Progenitor cell of endocrine pancreas (in vitro differentiated cells): Measurements from ENCODE around the gene CAMK1D. TPM values are rescaled to one million over a fixed set of nuclear protein-coding genes. Genes with fewer than 3 reads are reported as not detected.

Experiments
- DNase-seq: peaks from one replicate; pipeline ENCODE4 v3.0.0; 2021; ENCODE audit warnings: low spot score; ENCODE audit not compliant: unreplicated experiment
- H3K27ac Mint-ChIP-seq: 2 replicates; pipeline ENCODE4 v1.8.0; 2021; ENCODE audit warnings: mild to moderate bottlenecking, moderate library complexity, mixed read lengths
- H3K27me3 Mint-ChIP-seq: 2 replicates; pipeline ENCODE4 v1.8.0; 2021; ENCODE audit warnings: mixed read lengths
- H3K36me3 Mint-ChIP-seq: 2 replicates; pipeline ENCODE4 v1.8.0; 2022; ENCODE audit warnings: mixed read lengths; ENCODE audit not compliant: insufficient read depth
- H3K4me1 Mint-ChIP-seq: 2 replicates; pipeline ENCODE4 v1.8.0; 2021; ENCODE audit warnings: low read depth, mixed read lengths
- H3K4me3 Mint-ChIP-seq: 2 replicates; pipeline ENCODE4 v1.8.0; 2021; ENCODE audit warnings: low read depth, mild to moderate bottlenecking, moderate library complexity, mixed read lengths
- H3K9me3 Mint-ChIP-seq: 2 replicates; pipeline ENCODE4 v1.8.0; 2021; ENCODE audit warnings: low read depth, mixed read lengths
- total RNA-seq: library from RNA; stranded (reverse); gene quantifications from 2 replicates; pipeline ENCODE4 v1.2.1, GENCODE V29; 2021
- TF ChIP-seq, protein P1 (sequence below): fragments of 200-600 bp; sonication (generic); IDR thresholded peaks from one replicate; pipeline ENCODE4 v1.5.0; 2021; ENCODE audit warnings: antibody characterized with exemption, mild to moderate bottlenecking; ENCODE audit not compliant: unreplicated experiment

CAMK1D gene
- total RNA-seq, 1 donor from 2014 or later, result 10.8 TPM

DNA sequence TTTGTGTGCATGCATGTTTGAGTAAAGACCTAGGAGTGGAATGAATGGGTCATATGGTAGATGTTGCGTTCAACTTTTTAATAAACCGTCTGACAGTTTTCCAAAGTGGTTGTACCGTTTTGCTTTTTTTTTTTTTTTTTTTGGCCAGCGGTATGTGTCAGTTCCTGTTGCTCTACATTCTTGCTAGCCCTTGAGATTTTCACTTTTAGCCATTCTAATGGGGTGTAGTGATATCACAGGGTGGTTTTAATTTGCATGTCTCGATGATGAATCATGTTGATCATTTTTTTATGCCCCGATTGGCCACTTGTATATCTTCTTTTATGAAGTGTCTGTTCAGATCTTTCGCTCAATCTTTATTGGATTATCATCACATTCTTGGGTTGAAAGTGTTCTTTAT is 320.7 kb downstream of the CAMK1D start:
- Mint-ChIP-seq H3K27me3 (no peaks in the 10 kb centered on the region), H3K27ac (no peak overlapping the region), H3K4me1 (no peaks in the 10 kb centered on the region), H3K36me3 (peaks cover 2% of the 10 kb centered on the region), H3K4me3 (no peak overlapping the region), H3K9me3 (no peaks in the 10 kb centered on the region)
- DNase-seq, result no peak
- TF ChIP-seq, protein P1, sequence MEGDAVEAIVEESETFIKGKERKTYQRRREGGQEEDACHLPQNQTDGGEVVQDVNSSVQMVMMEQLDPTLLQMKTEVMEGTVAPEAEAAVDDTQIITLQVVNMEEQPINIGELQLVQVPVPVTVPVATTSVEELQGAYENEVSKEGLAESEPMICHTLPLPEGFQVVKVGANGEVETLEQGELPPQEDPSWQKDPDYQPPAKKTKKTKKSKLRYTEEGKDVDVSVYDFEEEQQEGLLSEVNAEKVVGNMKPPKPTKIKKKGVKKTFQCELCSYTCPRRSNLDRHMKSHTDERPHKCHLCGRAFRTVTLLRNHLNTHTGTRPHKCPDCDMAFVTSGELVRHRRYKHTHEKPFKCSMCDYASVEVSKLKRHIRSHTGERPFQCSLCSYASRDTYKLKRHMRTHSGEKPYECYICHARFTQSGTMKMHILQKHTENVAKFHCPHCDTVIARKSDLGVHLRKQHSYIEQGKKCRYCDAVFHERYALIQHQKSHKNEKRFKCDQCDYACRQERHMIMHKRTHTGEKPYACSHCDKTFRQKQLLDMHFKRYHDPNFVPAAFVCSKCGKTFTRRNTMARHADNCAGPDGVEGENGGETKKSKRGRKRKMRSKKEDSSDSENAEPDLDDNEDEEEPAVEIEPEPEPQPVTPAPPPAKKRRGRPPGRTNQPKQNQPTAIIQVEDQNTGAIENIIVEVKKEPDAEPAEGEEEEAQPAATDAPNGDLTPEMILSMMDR, result no peak

DNA sequence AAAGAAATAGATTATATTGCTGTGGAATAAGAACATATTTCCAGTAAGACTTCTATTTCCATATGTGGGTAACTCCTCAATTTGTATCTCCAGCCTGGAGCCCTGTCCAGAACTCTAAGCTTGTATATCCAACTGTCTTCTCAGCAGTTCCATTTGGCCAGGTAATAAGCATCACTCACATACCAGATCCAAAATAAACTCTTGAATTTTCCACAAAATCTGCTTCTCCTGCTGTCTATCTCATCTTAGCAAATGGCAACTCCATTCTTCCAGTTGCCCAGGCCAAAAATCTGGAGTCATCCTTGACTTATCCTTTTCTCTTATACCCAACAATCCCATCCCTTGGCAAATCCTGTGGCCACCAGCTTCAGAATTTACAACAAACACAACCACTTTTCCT is 325.8 kb downstream of the CAMK1D start:
- no peak overlapping the region for H3K4me3 Mint-ChIP-seq
- H3K36me3 Mint-ChIP-seq, result no peaks in the 10 kb centered on the region
- DNase-seq, result no peak
- H3K4me1 Mint-ChIP-seq, result no peaks in the 10 kb centered on the region
- H3K9me3 Mint-ChIP-seq, result no peaks in the 10 kb centered on the region
- no peaks in the 10 kb centered on the region for H3K27me3 Mint-ChIP-seq
- H3K27ac Mint-ChIP-seq, result no peak overlapping the region
- TF ChIP-seq, protein P1, result no peak

- Mint-ChIP-seq H3K4me1 (no peaks in the 10 kb centered on the region), H3K9me3 (no peaks in the 10 kb centered on the region), H3K36me3 (no peaks in the 10 kb centered on the region), H3K4me3 (no peak overlapping the region), H3K27ac (no peak overlapping the region), H3K27me3 (no peaks in the 10 kb centered on the region)
- TF ChIP-seq, protein P1, result no peak
- no peak for DNase-seq
Observed at GRCh38 chr10:12679636-12680035, 330.3 kb downstream of the CAMK1D start.

DNA sequence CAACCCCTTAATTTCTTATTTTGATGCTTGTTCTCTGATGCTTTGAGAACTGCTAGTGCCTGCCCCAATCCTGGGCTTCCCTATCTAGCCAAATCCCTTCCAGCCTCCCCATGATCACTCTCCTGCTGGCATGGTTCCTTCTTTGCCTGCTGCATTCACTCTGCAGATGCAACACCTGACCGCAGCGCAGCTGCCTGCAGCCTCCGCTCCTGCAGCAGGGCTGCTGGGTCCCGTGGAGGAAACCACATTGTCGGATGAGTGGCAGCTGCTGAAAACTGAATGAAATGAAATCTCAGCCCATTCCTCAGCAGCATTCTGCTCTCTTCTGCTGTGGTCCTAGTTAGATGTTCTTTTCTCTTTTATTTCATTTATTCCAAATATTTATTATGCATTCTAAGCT is 331.9 kb downstream of the CAMK1D start:
- no peaks in the 10 kb centered on the region for H3K27me3 Mint-ChIP-seq
- no peaks in the 10 kb centered on the region for H3K9me3 Mint-ChIP-seq
- H3K4me1 Mint-ChIP-seq, result no peaks in the 10 kb centered on the region
- no peak for DNase-seq
- TF ChIP-seq, protein P1, result no peak
- no peak overlapping the region for H3K27ac Mint-ChIP-seq
- H3K4me3 Mint-ChIP-seq, result no peak overlapping the region
- H3K36me3 Mint-ChIP-seq, result no peaks in the 10 kb centered on the region

GRCh38 chr10:12684784-12685183 is 335.4 kb downstream of the CAMK1D start:
- Mint-ChIP-seq H3K4me3 (no peak overlapping the region), H3K36me3 (no peaks in the 10 kb centered on the region), H3K27me3 (no peaks in the 10 kb centered on the region), H3K4me1 (no peaks in the 10 kb centered on the region), H3K9me3 (no peaks in the 10 kb centered on the region), H3K27ac (no peak overlapping the region)
- DNase-seq, result no peak
- TF ChIP-seq, protein P1, result no peak
